Natural killer cell (primary cell): ENCODE results near the gene ADGRG6. TPM values are rescaled to one million over a fixed set of nuclear protein-coding genes. Genes with fewer than 3 reads are reported as not detected.

Experiments used
- ATAC-seq, 3 donors: fragments of 150-1000 bp in 2 of 3; fragments of 200-7000 bp in 1 of 3; cut with Tn5 transposase; 1 replicate in 1 of 3; 2 replicates in 2 of 3; pipeline ENCODE4 v1.10.0; 2021; ENCODE audit warnings: mild to moderate bottlenecking in 2 of 3, moderate library complexity in 2 of 3
- DNase-seq, 2 donors: peaks; one replicate each; pipeline versions ENCODE4 v3.0.0 to v3.0.0-alpha.2; 2013 to 2021; ENCODE audit warnings: mixed read lengths in 1 of 2
- H3K27ac ChIP-seq: one replicate; pipeline ENCODE4 v1.5.1; 2013; ENCODE audit warnings: mild to moderate bottlenecking, low read length
- H3K27me3 ChIP-seq: one replicate; pipeline ENCODE4 v1.6.1; 2013; ENCODE audit warnings: low read length; ENCODE audit not compliant: control insufficient read depth, insufficient read depth
- H3K36me3 ChIP-seq: one replicate; pipeline ENCODE4 v1.6.1; 2013; ENCODE audit warnings: low read length; ENCODE audit not compliant: control insufficient read depth, insufficient read depth
- H3K4me1 ChIP-seq: one replicate; pipeline ENCODE4 v1.6.1; 2013; ENCODE audit warnings: low read length; ENCODE audit not compliant: control insufficient read depth, insufficient read depth
- H3K4me3 ChIP-seq: one replicate; pipeline ENCODE4 v1.5.1; 2013; ENCODE audit warnings: low read length
- H3K9me3 ChIP-seq: one replicate; pipeline ENCODE4 v1.6.1; 2013; ENCODE audit warnings: low read length; ENCODE audit not compliant: control insufficient read depth, insufficient read depth
- H3K27ac Mint-ChIP-seq, 2 donors: one replicate each; pipeline ENCODE4 v1.8.0; 2022; ENCODE audit warnings: mild to moderate bottlenecking in 2 of 2, mixed read lengths in 2 of 2, moderate library complexity in 1 of 2
- H3K27me3 Mint-ChIP-seq, 2 donors: one replicate each; pipeline ENCODE4 v1.8.0; 2022; ENCODE audit warnings: low read depth in 2 of 2, mixed read lengths in 2 of 2
- H3K36me3 Mint-ChIP-seq: one replicate; pipeline ENCODE4 v1.8.0; 2022; ENCODE audit warnings: mixed read lengths
- H3K4me1 Mint-ChIP-seq, 2 donors: one replicate each; pipeline ENCODE4 v1.8.0; 2022; ENCODE audit warnings: mixed read lengths in 2 of 2
- H3K4me3 Mint-ChIP-seq: one replicate; pipeline ENCODE4 v1.8.0; 2022; ENCODE audit warnings: mild to moderate bottlenecking, moderate library complexity, mixed read lengths
- H3K9me3 Mint-ChIP-seq, 2 donors: one replicate each; pipeline ENCODE4 v1.8.0; 2022; ENCODE audit warnings: mixed read lengths in 2 of 2
- CTCF ChIP-seq: fragments of 200-600 bp; IDR thresholded peaks from one replicate; pipeline ENCODE4 v1.8.0; 2022; ENCODE audit warnings: antibody characterized with exemption
- WGBS: methylation state at CpG from one replicate; pipeline ENCODE4 v1.1.7; 2013; ENCODE audit warnings: missing lambda C conversion rate; ENCODE audit not compliant: insufficient coverage; 5-methylcytosine and 5-hydroxymethylcytosine counted together
- intact Hi-C: fragments of 100-400 bp; cut with micrococcal nuclease; formaldehyde crosslinking; loops from one replicate; pipeline ENCODE4 v1.14.2; 2022
- total RNA-seq, 4 donors: library from RNA; stranded (reverse); fragments of 120-200 nt in 1 of 4; gene quantifications; one replicate each; pipeline versions ENCODE4 v1.2.3 to v1.2.4, GENCODE V29; 2013 to 2022

The ADGRG6 gene
- total RNA-seq, 3 donors from 2014 or later (not counting 1 experiment from before 2014, with no cell fraction given) = 0.05 to 0.24 TPM; not detected in 1

- H3K27me3 Mint-ChIP-seq = no peaks in the 10 kb centered on the region
- no peak overlapping the region for H3K4me3 Mint-ChIP-seq
- no peak for ATAC-seq
Observed at GRCh38 chr6:142331075-142331551, 29.3 kb downstream of the ADGRG6 start.

GRCh38 chr6:142331601-142332000, 29.8 kb downstream of the ADGRG6 start:
- no peak overlapping the region for H3K4me3 Mint-ChIP-seq
- TF ChIP-seq CTCF = no peak

More at GRCh38 chr6:142331075-142331551, 29.3 kb downstream of the ADGRG6 start:
- TF ChIP-seq CTCF = no peak
- H3K4me3 ChIP-seq = no peak overlapping the region
- Mint-ChIP-seq H3K4me1 (no peaks in the 10 kb centered on the region), H3K9me3 (no peaks in the 10 kb centered on the region), H3K36me3 (no peaks in the 10 kb centered on the region), H3K27ac (no peak overlapping the region)
- no peaks in the 10 kb centered on the region for H3K9me3 ChIP-seq
- peak in 1 of 2 donors; percentile 60 for DNase-seq
- no peaks in the 10 kb centered on the region for H3K27me3 ChIP-seq
- H3K4me1 ChIP-seq = no peaks in the 10 kb centered on the region
- no peak overlapping the region for H3K27ac ChIP-seq
- no peaks in the 10 kb centered on the region for H3K36me3 ChIP-seq
- WGBS = 37% methylated on average over 2 of the region's 2 CpGs
- intact Hi-C loops = no loop called here

GRCh38 chr6:142332393-142333098, 30.7 kb downstream of the ADGRG6 start:
- no peak for TF ChIP-seq CTCF
- Histone ChIP-seq H3K27me3 (no peaks in the 10 kb centered on the region), H3K4me1 (no peaks in the 10 kb centered on the region), H3K27ac (no peak overlapping the region), H3K36me3 (no peaks in the 10 kb centered on the region), H3K4me3 (no peak overlapping the region), H3K9me3 (no peaks in the 10 kb centered on the region)
- Mint-ChIP-seq H3K4me3 (no peak overlapping the region), H3K36me3 (no peaks in the 10 kb centered on the region), H3K27ac (no peak overlapping the region), H3K4me1 (no peaks in the 10 kb centered on the region), H3K27me3 (no peaks in the 10 kb centered on the region), H3K9me3 (no peaks in the 10 kb centered on the region)
- 79% methylated on average over 4 of the region's 7 CpGs for WGBS
- intact Hi-C loops = no loop called here
- no peak for DNase-seq
- ATAC-seq = no peak

More at GRCh38 chr6:142331601-142332000, 29.8 kb downstream of the ADGRG6 start:
- Mint-ChIP-seq H3K27ac (no peak overlapping the region), H3K27me3 (no peaks in the 10 kb centered on the region), H3K4me1 (no peaks in the 10 kb centered on the region), H3K36me3 (no peaks in the 10 kb centered on the region), H3K9me3 (no peaks in the 10 kb centered on the region)
- intact Hi-C loops = no loop called here
- Histone ChIP-seq H3K27ac (no peak overlapping the region), H3K36me3 (no peaks in the 10 kb centered on the region), H3K4me3 (no peak overlapping the region), H3K4me1 (no peaks in the 10 kb centered on the region), H3K9me3 (no peaks in the 10 kb centered on the region), H3K27me3 (no peaks in the 10 kb centered on the region)
- ATAC-seq (no peak), DNase-seq (no peak)
- WGBS = no CpG with 5 or more reads among the region's 3 CpGs

GRCh38 chr6:142333431-142333830, 31.6 kb downstream of the ADGRG6 start:
- ATAC-seq (no peak), DNase-seq (no peak)
- no peak overlapping the region for H3K27ac Mint-ChIP-seq
- H3K4me3 Mint-ChIP-seq = no peak overlapping the region
- intact Hi-C loops = no loop called here
- no peaks in the 10 kb centered on the region for H3K27me3 Mint-ChIP-seq
- H3K4me1 Mint-ChIP-seq = no peaks in the 10 kb centered on the region
- H3K4me3 ChIP-seq = no peak overlapping the region
- no peaks in the 10 kb centered on the region for H3K9me3 Mint-ChIP-seq
- no peaks in the 10 kb centered on the region for H3K4me1 ChIP-seq
- WGBS = 75% methylated on average over 2 of the region's 2 CpGs
- H3K36me3 Mint-ChIP-seq = no peaks in the 10 kb centered on the region
- H3K9me3 ChIP-seq = no peaks in the 10 kb centered on the region
- H3K36me3 ChIP-seq = no peaks in the 10 kb centered on the region
- TF ChIP-seq CTCF = no peak
- H3K27ac ChIP-seq = no peak overlapping the region
- H3K27me3 ChIP-seq = no peaks in the 10 kb centered on the region
